GM18511 (cell line): ENCODE data around the gene GJA8.
"Not testable (repeated sequence)": the region's sequence is repeated elsewhere in the genome, so short reads cannot be mapped to it uniquely, and the experiment has no call there.

Source experiments
- ATAC-seq: cut with Tn5 transposase; IDR thresholded peaks from one replicate; pipeline ENCODE4 v1.9.1; 2021; ENCODE audit warnings: mild to moderate bottlenecking, moderate library complexity; ENCODE audit not compliant: unreplicated experiment

Gene GJA8

GRCh38 chr1:147927215-147927614 lies 24.6 kb downstream of the GJA8 start:
- ATAC-seq = not testable (repeated sequence)

GRCh38 chr1:147927689-147928088 lies 25.1 kb downstream of the GJA8 start:
- not testable (repeated sequence) for ATAC-seq

GRCh38 chr1:147928236-147929132 lies 25.9 kb downstream of the GJA8 start, which contains the start of gene GPR89B:
Gene GPR89B (plus strand): TSS chr1:147928420. CDS start chr1:147928537, 117 bp downstream.
- peak; percentile 98 for ATAC-seq

GRCh38 chr1:147931137-147931536 lies 28.5 kb downstream of the GJA8 start:
- ATAC-seq = not testable (repeated sequence)

- not testable (repeated sequence) for ATAC-seq
Observed at GRCh38 chr1:147935296-147935695, 32.7 kb downstream of the GJA8 start.

GRCh38 chr1:147940456-147940855 lies 37.9 kb downstream of the GJA8 start:
- not testable (repeated sequence) for ATAC-seq

- ATAC-seq = not testable (repeated sequence)
Observed at GRCh38 chr1:147942563-147942962, 40.0 kb downstream of the GJA8 start.

- ATAC-seq = not testable (repeated sequence)
Observed at GRCh38 chr1:147949517-147949916, 46.9 kb downstream of the GJA8 start.
